ENCODE results near the gene ITGAE. TPM values are rescaled to one million over a fixed set of nuclear protein-coding genes. Genes with fewer than 3 reads are reported as not detected.
A peak's percentile ranks its signal among the peaks of the same experiment; 100 is the strongest.

Gene ITGAE, protein sequence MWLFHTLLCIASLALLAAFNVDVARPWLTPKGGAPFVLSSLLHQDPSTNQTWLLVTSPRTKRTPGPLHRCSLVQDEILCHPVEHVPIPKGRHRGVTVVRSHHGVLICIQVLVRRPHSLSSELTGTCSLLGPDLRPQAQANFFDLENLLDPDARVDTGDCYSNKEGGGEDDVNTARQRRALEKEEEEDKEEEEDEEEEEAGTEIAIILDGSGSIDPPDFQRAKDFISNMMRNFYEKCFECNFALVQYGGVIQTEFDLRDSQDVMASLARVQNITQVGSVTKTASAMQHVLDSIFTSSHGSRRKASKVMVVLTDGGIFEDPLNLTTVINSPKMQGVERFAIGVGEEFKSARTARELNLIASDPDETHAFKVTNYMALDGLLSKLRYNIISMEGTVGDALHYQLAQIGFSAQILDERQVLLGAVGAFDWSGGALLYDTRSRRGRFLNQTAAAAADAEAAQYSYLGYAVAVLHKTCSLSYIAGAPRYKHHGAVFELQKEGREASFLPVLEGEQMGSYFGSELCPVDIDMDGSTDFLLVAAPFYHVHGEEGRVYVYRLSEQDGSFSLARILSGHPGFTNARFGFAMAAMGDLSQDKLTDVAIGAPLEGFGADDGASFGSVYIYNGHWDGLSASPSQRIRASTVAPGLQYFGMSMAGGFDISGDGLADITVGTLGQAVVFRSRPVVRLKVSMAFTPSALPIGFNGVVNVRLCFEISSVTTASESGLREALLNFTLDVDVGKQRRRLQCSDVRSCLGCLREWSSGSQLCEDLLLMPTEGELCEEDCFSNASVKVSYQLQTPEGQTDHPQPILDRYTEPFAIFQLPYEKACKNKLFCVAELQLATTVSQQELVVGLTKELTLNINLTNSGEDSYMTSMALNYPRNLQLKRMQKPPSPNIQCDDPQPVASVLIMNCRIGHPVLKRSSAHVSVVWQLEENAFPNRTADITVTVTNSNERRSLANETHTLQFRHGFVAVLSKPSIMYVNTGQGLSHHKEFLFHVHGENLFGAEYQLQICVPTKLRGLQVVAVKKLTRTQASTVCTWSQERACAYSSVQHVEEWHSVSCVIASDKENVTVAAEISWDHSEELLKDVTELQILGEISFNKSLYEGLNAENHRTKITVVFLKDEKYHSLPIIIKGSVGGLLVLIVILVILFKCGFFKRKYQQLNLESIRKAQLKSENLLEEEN
- total RNA-seq, result 10 to 100 TPM in 3 of 4 donors, 1 to 10 TPM in 1; 5.7 to 40.5 (median 26.9) TPM

DNA sequence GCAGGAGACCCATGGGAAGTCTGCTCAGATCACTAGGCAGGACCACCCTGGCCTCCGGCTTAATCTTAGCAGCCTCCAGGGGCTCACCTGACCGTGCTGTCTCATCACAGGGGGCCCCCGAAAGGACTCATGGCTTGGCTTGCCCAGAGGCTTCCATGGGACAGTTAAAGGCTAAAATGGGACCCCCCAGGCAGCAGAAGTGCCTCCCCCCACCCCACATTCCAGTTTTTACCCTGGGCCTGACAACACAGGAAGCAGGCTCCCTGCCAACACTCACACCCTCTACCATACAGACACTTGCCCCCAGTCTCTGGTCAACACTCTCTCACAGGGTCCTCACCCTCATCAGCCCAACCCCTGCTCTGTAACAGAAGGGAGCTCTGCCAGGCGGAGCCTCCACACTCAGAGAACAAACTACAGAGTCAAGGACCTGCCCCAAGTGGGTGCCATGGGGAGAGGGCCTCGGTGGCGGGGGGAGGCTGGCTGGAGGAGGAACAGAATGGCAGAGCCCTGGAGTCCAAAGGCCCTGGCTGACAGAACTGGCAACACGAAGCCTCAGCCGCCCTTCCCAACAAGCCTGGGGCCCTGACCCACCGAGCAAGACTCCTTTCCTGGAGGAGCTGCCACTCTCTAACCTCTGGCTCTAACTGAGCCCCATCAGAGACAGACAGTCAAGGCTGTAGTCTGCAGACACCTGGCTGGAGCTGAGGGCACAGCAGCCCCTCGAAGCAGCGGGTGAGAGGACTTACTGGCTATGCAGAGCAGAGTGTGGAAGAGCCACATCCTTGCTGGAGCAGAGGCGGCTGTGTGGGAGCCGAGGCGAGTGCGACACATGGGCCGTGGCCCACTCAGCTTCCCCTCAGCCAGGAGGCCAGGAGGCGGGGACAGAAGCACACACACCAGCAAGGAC, at the start of gene ITGAE:
TSS of gene ITGAE (minus strand) at position 827 of the 910 bp plus-strand sequence. CDS start at position 783, 44 bp downstream.
- DNase-seq, result no peak
- peak within 1 kb of the TSS; percentile 59 to 93 (median 80) for H3K27ac ChIP-seq

DNA sequence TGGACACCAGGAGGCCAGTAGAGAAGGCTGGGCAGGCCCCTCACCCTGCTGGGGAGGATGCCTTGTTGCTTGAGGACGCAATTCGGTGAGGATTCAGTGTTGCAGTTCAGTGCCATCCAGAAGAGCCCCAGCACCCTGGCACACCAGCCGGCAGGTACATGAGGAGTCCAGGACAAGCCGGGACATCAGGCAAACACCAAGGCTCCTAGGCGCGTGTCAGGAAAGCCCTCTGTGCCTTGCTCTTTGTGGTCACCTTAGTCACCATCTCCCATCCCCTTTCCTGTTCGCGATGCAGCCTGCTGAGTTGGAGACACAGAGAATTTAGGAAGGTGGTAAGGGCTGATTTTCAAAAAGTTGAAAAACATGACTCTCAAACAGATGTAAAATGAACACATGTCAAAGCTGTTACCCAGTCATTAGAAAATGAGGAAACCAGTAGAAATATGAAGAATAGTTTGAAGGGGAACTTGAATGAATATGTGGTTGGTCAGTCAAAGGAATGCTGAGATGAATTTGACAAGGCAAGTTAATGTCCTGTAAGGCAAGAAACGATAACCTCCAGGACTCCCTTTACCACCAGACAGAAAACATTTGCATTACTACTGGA, 47.3 kb upstream of the ITGAE start:
- no peak overlapping the region for H3K27ac ChIP-seq
- H3K4me3 ChIP-seq, result no peak overlapping the region
- peaks cover 0 to 12% (median 0%) of the 10 kb centered on the region in 3 donors for H3K36me3 ChIP-seq
- H3K4me1 ChIP-seq, result peaks cover 7 to 26% (median 18%) of the 10 kb centered on the region in 3 donors
- 58 to 74% methylated on average over 5 to 7 of the region's 9 CpGs for WGBS, 2 donors
- no peak for DNase-seq
- no peak for TF ChIP-seq POLR2A (IDR thresholded peaks at IDR 0.05)
- TF ChIP-seq, protein P1, sequence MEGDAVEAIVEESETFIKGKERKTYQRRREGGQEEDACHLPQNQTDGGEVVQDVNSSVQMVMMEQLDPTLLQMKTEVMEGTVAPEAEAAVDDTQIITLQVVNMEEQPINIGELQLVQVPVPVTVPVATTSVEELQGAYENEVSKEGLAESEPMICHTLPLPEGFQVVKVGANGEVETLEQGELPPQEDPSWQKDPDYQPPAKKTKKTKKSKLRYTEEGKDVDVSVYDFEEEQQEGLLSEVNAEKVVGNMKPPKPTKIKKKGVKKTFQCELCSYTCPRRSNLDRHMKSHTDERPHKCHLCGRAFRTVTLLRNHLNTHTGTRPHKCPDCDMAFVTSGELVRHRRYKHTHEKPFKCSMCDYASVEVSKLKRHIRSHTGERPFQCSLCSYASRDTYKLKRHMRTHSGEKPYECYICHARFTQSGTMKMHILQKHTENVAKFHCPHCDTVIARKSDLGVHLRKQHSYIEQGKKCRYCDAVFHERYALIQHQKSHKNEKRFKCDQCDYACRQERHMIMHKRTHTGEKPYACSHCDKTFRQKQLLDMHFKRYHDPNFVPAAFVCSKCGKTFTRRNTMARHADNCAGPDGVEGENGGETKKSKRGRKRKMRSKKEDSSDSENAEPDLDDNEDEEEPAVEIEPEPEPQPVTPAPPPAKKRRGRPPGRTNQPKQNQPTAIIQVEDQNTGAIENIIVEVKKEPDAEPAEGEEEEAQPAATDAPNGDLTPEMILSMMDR (IDR thresholded peaks at IDR 0.05), result no peak
- intact Hi-C loops (cut with DNase I), result no loop called here
- H3K27me3 ChIP-seq, result peaks cover 0 to 8% (median 0%) of the 10 kb centered on the region in 4 donors
- no peaks in the 10 kb centered on the region for H3K9me3 ChIP-seq

More for the DNA sequence above, at the start of gene ITGAE:
- Histone ChIP-seq H3K27me3 (no peaks in the 10 kb centered on the region), H3K4me1 (peaks cover 0 to 25% (median 18%) of the 10 kb centered on the region in 3 donors), H3K36me3 (peaks cover 0 to 3% (median 0%) of the 10 kb centered on the region in 3 donors), H3K9me3 (no peaks in the 10 kb centered on the region), H3K4me3 (peak within 1 kb of the TSS in 1 of 4 donors; percentile 16)
- TF ChIP-seq, protein P1 (IDR thresholded peaks at IDR 0.05), result no peak
- TF ChIP-seq POLR2A (IDR thresholded peaks at IDR 0.05), result no peak
- intact Hi-C loops (cut with DNase I), result no loop called here
- 75 to 77% methylated on average over 7 to 8 of the region's 17 CpGs for WGBS, 2 donors

DNA sequence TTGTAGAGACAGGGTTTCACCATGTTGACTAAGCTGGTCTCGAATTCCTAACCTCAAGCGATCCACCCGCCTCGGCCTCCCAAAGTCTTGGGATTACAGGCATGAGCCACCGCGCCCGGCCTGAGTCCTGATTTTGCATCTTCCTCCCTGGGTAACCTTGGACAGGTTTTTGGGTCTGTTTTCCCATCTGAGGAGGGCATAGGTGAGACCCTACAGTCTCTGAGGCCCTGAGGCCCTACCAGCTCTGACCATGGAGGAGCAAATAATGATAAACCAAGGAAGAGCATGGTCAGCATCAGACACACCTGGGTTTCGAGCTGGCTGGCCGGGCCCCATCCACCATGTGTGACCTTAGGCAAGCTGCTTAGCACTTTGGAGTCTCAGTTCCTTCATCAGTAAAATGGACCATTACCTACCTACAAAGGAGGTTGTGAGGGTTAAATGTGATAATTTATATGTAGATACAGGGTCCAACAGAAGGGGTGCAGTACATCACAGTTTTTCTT, 46.2 kb upstream of the ITGAE start:
- no peak for DNase-seq
- H3K36me3 ChIP-seq, result peaks cover 0 to 24% (median 4%) of the 10 kb centered on the region in 3 donors
- H3K27ac ChIP-seq, result no peak overlapping the region
- peaks cover 7 to 28% (median 18%) of the 10 kb centered on the region in 3 donors for H3K4me1 ChIP-seq
- no peak overlapping the region for H3K4me3 ChIP-seq
- intact Hi-C loops (cut with DNase I), result no loop called here
- peaks cover 0 to 8% (median 0%) of the 10 kb centered on the region in 4 donors for H3K27me3 ChIP-seq
- no peaks in the 10 kb centered on the region for H3K9me3 ChIP-seq
- 84 to 100% methylated on average over 2 to 6 of the region's 9 CpGs for WGBS, 2 donors
- TF ChIP-seq, protein P1 (IDR thresholded peaks at IDR 0.05), result no peak
- no peak for TF ChIP-seq POLR2A (IDR thresholded peaks at IDR 0.05)
